Mesothelial cell of epicardium (in vitro differentiated cells): ENCODE data around the gene CGNL1. TPM values are rescaled to one million over a fixed set of nuclear protein-coding genes. Genes with fewer than 3 reads are reported as not detected.

Experiments used
- DNase-seq, 2 experiments: peaks; one replicate each; pipeline ENCODE4 v3.0.0; 2021; ENCODE audit warnings: low spot score in 2 of 2; ENCODE audit not compliant: unreplicated experiment in 2 of 2
- H3K27ac Mint-ChIP-seq: 2 replicates; pipeline ENCODE4 v1.8.0; 2021; ENCODE audit warnings: mixed read lengths
- H3K27me3 Mint-ChIP-seq: 2 replicates; pipeline ENCODE4 v1.8.0; 2021; ENCODE audit warnings: low read depth, mixed read lengths
- H3K36me3 Mint-ChIP-seq: 2 replicates; pipeline ENCODE4 v1.8.0; 2021; ENCODE audit warnings: mixed read lengths
- H3K4me1 Mint-ChIP-seq: 2 replicates; pipeline ENCODE4 v1.8.0; 2021; ENCODE audit warnings: mixed read lengths
- H3K4me3 Mint-ChIP-seq: 2 replicates; pipeline ENCODE4 v1.8.0; 2021; ENCODE audit warnings: mild to moderate bottlenecking, moderate library complexity, mixed read lengths
- H3K9me3 Mint-ChIP-seq: 2 replicates; pipeline ENCODE4 v1.8.0; 2021; ENCODE audit warnings: mixed read lengths
- CTCF ChIP-seq: fragments of 200-600 bp; sonication (generic); IDR thresholded peaks from one replicate; pipeline ENCODE4 v1.5.0; 2021; ENCODE audit warnings: antibody characterized with exemption; ENCODE audit not compliant: unreplicated experiment
- total RNA-seq: library from RNA; stranded (reverse); gene quantifications from 3 replicates; pipeline ENCODE4 v1.2.1, GENCODE V29; 2021

CGNL1 gene
- total RNA-seq, 1 donor from 2014 or later: 34.1 TPM

DNA sequence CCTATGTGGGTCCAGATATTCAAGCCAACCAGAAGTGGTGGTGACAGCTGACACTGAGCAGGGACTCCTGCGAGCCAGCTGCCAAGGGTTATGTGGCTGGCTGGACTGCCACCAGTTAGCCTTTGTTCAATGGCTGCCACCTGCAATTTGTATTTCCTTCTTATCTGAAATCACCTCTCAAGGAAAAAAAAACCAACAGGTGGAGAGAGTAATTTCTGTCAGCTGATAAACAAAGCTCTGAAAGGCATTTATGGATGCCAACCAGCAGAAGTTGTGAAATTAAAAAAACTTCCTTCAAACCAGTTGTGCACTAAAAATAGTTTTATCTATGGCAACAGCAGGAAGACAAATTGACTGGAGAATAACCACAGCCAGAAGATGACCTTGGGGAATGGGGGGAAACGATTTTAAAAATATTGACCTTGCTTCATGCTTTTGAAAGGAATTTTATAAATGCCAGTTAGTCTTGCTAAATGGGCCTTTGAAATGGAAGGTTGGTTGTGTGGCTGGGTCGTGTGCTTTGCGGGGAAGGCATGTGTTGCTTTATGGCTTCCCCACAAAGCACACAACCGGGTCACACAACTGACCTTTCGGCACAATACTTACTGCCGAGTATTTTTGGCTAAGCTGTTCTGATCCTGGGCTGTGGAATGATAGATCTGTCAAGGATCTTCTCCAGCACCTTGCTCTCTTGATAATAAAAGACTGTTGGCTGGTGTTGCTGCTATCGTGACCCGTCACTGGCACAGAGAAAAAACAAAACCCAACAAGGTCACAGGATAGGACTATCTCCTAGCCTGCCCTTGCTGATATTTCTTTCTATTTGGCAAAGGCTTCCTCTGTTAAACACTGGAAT, 218.9 kb downstream of the CGNL1 start:
- peaks cover 15% of the 10 kb centered on the region for H3K4me1 Mint-ChIP-seq
- no peaks in the 10 kb centered on the region for H3K36me3 Mint-ChIP-seq
- no peak overlapping the region for H3K27ac Mint-ChIP-seq
- no peaks in the 10 kb centered on the region for H3K9me3 Mint-ChIP-seq
- no peak for TF ChIP-seq CTCF
- H3K27me3 Mint-ChIP-seq: no peaks in the 10 kb centered on the region
- H3K4me3 Mint-ChIP-seq: no peak overlapping the region
- DNase-seq: no peak

DNA sequence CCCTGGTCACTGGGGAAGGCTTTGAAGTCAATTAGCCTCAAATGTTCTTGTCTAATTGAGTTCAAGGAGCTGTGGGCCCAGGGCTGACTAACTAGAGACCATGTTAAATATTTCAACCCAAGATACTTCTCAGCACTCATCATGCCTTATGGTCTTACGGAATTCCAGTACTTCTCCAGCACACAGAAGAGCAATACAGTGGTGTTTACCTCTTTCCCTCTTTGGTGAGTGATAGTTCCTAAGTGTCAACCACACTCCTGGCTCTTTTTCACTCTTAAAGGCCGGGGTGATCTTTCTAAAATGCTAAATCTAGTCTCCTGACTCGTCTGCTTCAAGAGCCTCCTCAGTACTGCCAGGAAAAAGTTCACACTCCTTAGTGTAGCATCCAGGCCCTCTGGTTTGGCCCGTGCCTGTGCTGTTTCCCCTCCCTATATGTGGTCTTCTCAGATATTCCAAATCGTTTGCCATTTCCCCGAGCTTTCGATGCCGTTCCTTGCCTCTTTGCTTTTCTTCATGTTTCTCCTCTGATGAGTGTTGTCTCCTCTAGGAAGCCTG, 220.1 kb downstream of the CGNL1 start:
- H3K27me3 Mint-ChIP-seq: no peaks in the 10 kb centered on the region
- no peak overlapping the region for H3K4me3 Mint-ChIP-seq
- no peaks in the 10 kb centered on the region for H3K36me3 Mint-ChIP-seq
- peaks cover 11% of the 10 kb centered on the region for H3K4me1 Mint-ChIP-seq
- H3K27ac Mint-ChIP-seq: no peak overlapping the region
- no peak for TF ChIP-seq CTCF
- H3K9me3 Mint-ChIP-seq: no peaks in the 10 kb centered on the region
- no peak for DNase-seq

GRCh38 chr15:57596978-57597377, 220.7 kb downstream of the CGNL1 start:
- peaks cover 10% of the 10 kb centered on the region for H3K4me1 Mint-ChIP-seq

GRCh38 chr15:57597431-57597830, 221.1 kb downstream of the CGNL1 start:
- H3K4me1 Mint-ChIP-seq: peaks cover 9% of the 10 kb centered on the region
- H3K36me3 Mint-ChIP-seq: no peaks in the 10 kb centered on the region
- H3K4me3 Mint-ChIP-seq: no peak overlapping the region
- DNase-seq: no peak
- no peaks in the 10 kb centered on the region for H3K9me3 Mint-ChIP-seq
- no peaks in the 10 kb centered on the region for H3K27me3 Mint-ChIP-seq
- no peak for TF ChIP-seq CTCF
- H3K27ac Mint-ChIP-seq: no peak overlapping the region

More at GRCh38 chr15:57596978-57597377, 220.7 kb downstream of the CGNL1 start:
- TF ChIP-seq CTCF: no peak
- no peak overlapping the region for H3K27ac Mint-ChIP-seq
- no peaks in the 10 kb centered on the region for H3K36me3 Mint-ChIP-seq
- DNase-seq: no peak
- H3K27me3 Mint-ChIP-seq: no peaks in the 10 kb centered on the region
- no peaks in the 10 kb centered on the region for H3K9me3 Mint-ChIP-seq
- H3K4me3 Mint-ChIP-seq: no peak overlapping the region

- no peak overlapping the region for H3K4me3 Mint-ChIP-seq
- H3K36me3 Mint-ChIP-seq: no peaks in the 10 kb centered on the region
- no peaks in the 10 kb centered on the region for H3K9me3 Mint-ChIP-seq
- peaks cover 4% of the 10 kb centered on the region for H3K4me1 Mint-ChIP-seq
- no peak for TF ChIP-seq CTCF
- no peak overlapping the region for H3K27ac Mint-ChIP-seq
- no peaks in the 10 kb centered on the region for H3K27me3 Mint-ChIP-seq
- no peak for DNase-seq
Measured at GRCh38 chr15:57598346-57598745, 222.0 kb downstream of the CGNL1 start.
